ENCODE data around the gene HABP4.

The HABP4 gene

GRCh38 chr9:96461336-96461735 is 11.4 kb downstream of the HABP4 start:
- Histone ChIP-seq H2AFZ (ENCODE audit: low read length) (no peak overlapping the region), H3K4me3 (ENCODE audit: low read depth, low read length, poor library complexity, severe bottlenecking) (no peak overlapping the region), H3K4me1 (ENCODE audit: insufficient read depth, low read length, severe bottlenecking) (no peaks in the 10 kb centered on the region), H3K9me2 (ENCODE audit: low read depth, low read length) (no peaks in the 10 kb centered on the region), H3K36me3 (ENCODE audit: insufficient read depth, low read length) (no peaks in the 10 kb centered on the region), H3K4me2 (ENCODE audit: low read length) (no peak overlapping the region), H3F3A (ENCODE audit: insufficient read depth, low read length) (no peaks in the 10 kb centered on the region), H3K9ac (ENCODE audit: low read length) (no peak overlapping the region), H3K27me3 (ENCODE audit: insufficient read depth, low read length) (no peaks in the 10 kb centered on the region), H3K9me3 (ENCODE audit: low read length) (no peaks in the 10 kb centered on the region), H3K79me2 (ENCODE audit: insufficient read depth, low read length) (no peaks in the 10 kb centered on the region), H4K20me1 (ENCODE audit: insufficient read depth, low read length) (no peaks in the 10 kb centered on the region), H3K27ac (ENCODE audit: low read depth, low read length, poor library complexity, severe bottlenecking) (no peak overlapping the region)
- TF ChIP-seq EZH2 (IDR thresholded peaks at IDR 0.05; ENCODE audit: borderline replicate concordance, low read length), result no peak
- no peak for TF ChIP-seq CTCF (IDR thresholded peaks at IDR 0.05; ENCODE audit: low read length)

GRCh38 chr9:96462541-96462940 is 12.6 kb downstream of the HABP4 start:
- TF ChIP-seq CTCF (IDR thresholded peaks at IDR 0.05; ENCODE audit: low read length) (no peak), EZH2 (IDR thresholded peaks at IDR 0.05; ENCODE audit: borderline replicate concordance, low read length) (no peak)
- Histone ChIP-seq H3K9ac (ENCODE audit: low read length) (no peak overlapping the region), H3K36me3 (ENCODE audit: insufficient read depth, low read length) (no peaks in the 10 kb centered on the region), H3K9me2 (ENCODE audit: low read depth, low read length) (no peaks in the 10 kb centered on the region), H3K9me3 (ENCODE audit: low read length) (no peaks in the 10 kb centered on the region), H3K4me2 (ENCODE audit: low read length) (no peak overlapping the region), H4K20me1 (ENCODE audit: insufficient read depth, low read length) (no peaks in the 10 kb centered on the region), H2AFZ (ENCODE audit: low read length) (no peak overlapping the region), H3K27me3 (ENCODE audit: insufficient read depth, low read length) (no peaks in the 10 kb centered on the region), H3K4me1 (ENCODE audit: insufficient read depth, low read length, severe bottlenecking) (no peaks in the 10 kb centered on the region), H3F3A (ENCODE audit: insufficient read depth, low read length) (no peaks in the 10 kb centered on the region), H3K4me3 (ENCODE audit: low read depth, low read length, poor library complexity, severe bottlenecking) (no peak overlapping the region), H3K79me2 (ENCODE audit: insufficient read depth, low read length) (no peaks in the 10 kb centered on the region), H3K27ac (ENCODE audit: low read depth, low read length, poor library complexity, severe bottlenecking) (no peak overlapping the region)

- H3K36me3 ChIP-seq (ENCODE audit: insufficient read depth, low read length), result no peaks in the 10 kb centered on the region
- H4K20me1 ChIP-seq (ENCODE audit: insufficient read depth, low read length), result no peaks in the 10 kb centered on the region
- TF ChIP-seq EZH2 (IDR thresholded peaks at IDR 0.05; ENCODE audit: borderline replicate concordance, low read length), result no peak
- no peak overlapping the region for H2AFZ ChIP-seq (ENCODE audit: low read length)
- H3F3A ChIP-seq (ENCODE audit: insufficient read depth, low read length), result no peaks in the 10 kb centered on the region
- no peak overlapping the region for H3K4me3 ChIP-seq (ENCODE audit: low read depth, low read length, poor library complexity, severe bottlenecking)
- no peaks in the 10 kb centered on the region for H3K79me2 ChIP-seq (ENCODE audit: insufficient read depth, low read length)
- no peak overlapping the region for H3K9ac ChIP-seq (ENCODE audit: low read length)
- H3K4me2 ChIP-seq (ENCODE audit: low read length), result no peak overlapping the region
- H3K27me3 ChIP-seq (ENCODE audit: insufficient read depth, low read length), result no peaks in the 10 kb centered on the region
- H3K27ac ChIP-seq (ENCODE audit: low read depth, low read length, poor library complexity, severe bottlenecking), result no peak overlapping the region
- no peaks in the 10 kb centered on the region for H3K9me2 ChIP-seq (ENCODE audit: low read depth, low read length)
- no peaks in the 10 kb centered on the region for H3K4me1 ChIP-seq (ENCODE audit: insufficient read depth, low read length, severe bottlenecking)
- H3K9me3 ChIP-seq (ENCODE audit: low read length), result no peaks in the 10 kb centered on the region
These were observed 14.5 kb downstream of the HABP4 start for GRCh38 chr9:96464426-96464825.

- no peak overlapping the region for H3K4me2 ChIP-seq (ENCODE audit: low read length)
- no peak overlapping the region for H3K4me3 ChIP-seq (ENCODE audit: low read depth, low read length, poor library complexity, severe bottlenecking)
- no peak overlapping the region for H2AFZ ChIP-seq (ENCODE audit: low read length)
- H3K9me2 ChIP-seq (ENCODE audit: low read depth, low read length), result no peaks in the 10 kb centered on the region
- no peaks in the 10 kb centered on the region for H3K79me2 ChIP-seq (ENCODE audit: insufficient read depth, low read length)
- H3K9ac ChIP-seq (ENCODE audit: low read length), result no peak overlapping the region
- peaks cover 3% of the 10 kb centered on the region; the same call in 1 of the 2 replicates for H3K36me3 ChIP-seq (ENCODE audit: insufficient read depth, low read length)
- H3K27ac ChIP-seq (ENCODE audit: low read depth, low read length, poor library complexity, severe bottlenecking), result no peak overlapping the region
- H3K27me3 ChIP-seq (ENCODE audit: insufficient read depth, low read length), result no peaks in the 10 kb centered on the region
- H4K20me1 ChIP-seq (ENCODE audit: insufficient read depth, low read length), result no peaks in the 10 kb centered on the region
- H3K9me3 ChIP-seq (ENCODE audit: low read length), result no peaks in the 10 kb centered on the region
- no peaks in the 10 kb centered on the region for H3K4me1 ChIP-seq (ENCODE audit: insufficient read depth, low read length, severe bottlenecking)
- TF ChIP-seq CTCF (IDR thresholded peaks at IDR 0.05; ENCODE audit: low read length), result no peak
- no peak for TF ChIP-seq EZH2 (IDR thresholded peaks at IDR 0.05; ENCODE audit: borderline replicate concordance, low read length)
- H3F3A ChIP-seq (ENCODE audit: insufficient read depth, low read length), result no peaks in the 10 kb centered on the region
These were observed 17.8 kb downstream of the HABP4 start for GRCh38 chr9:96467784-96468183.
